Thyroid gland (tissue), 4 donors: ENCODE data around the gene UNC5C.

Source experiments
- CTCF ChIP-seq, 6 experiments: fragments of 200-600 bp in 3 of 6; fragments of 450-650 bp in 3 of 6; sonication (generic) in 3 of 6; IDR thresholded peaks; one replicate each; pipeline ENCODE4 v1.5.1; 2016 to 2019; ENCODE audit warnings: antibody characterized with exemption in 6 of 6, mild to moderate bottlenecking in 2 of 6, inconsistent platforms in 1 of 6, moderate library complexity in 1 of 6
- POLR2A ChIP-seq, 2 donors: fragments of 450-650 bp; IDR thresholded peaks; one replicate each; pipeline ENCODE4 v1.6.1; 2017; ENCODE audit warnings: antibody characterized with exemption in 2 of 2, mild to moderate bottlenecking in 2 of 2, moderate library complexity in 1 of 2

- TF ChIP-seq CTCF (IDR thresholded peaks at IDR 0.05) (no peak), POLR2A (IDR thresholded peaks at IDR 0.05) (no peak)
Measured at GRCh38 chr4:95264843-95265242, 283.9 kb downstream of the UNC5C start.
